Activated CD8-positive, alpha-beta memory T cell treated with anti-CD3 and anti-CD28 coated beads, Interleukin-2, amount 50 U/mL, for 48 hours (primary cell): ENCODE data around the gene SKAP1.
"Not testable (repeated sequence)": the region's sequence is repeated elsewhere in the genome, so short reads cannot be mapped to it uniquely, and the experiment has no call there.

ENCODE experiments used
- DNase-seq: peaks from one replicate; pipeline ENCODE4 v3.0.0-alpha.2; 2020

The SKAP1 gene

GRCh38 chr17:48363161-48363560, 66.9 kb downstream of the SKAP1 start:
- no peak for DNase-seq

- DNase-seq: not testable (repeated sequence)
Measured at GRCh38 chr17:48360861-48361633, 69.0 kb downstream of the SKAP1 start.

- no peak for DNase-seq
Measured at GRCh38 chr17:48357779-48358602, 72.0 kb downstream of the SKAP1 start.

- DNase-seq: no peak
Measured at GRCh38 chr17:48356866-48357265, 73.1 kb downstream of the SKAP1 start.

- no peak for DNase-seq
Measured at GRCh38 chr17:48352630-48353029, 77.4 kb downstream of the SKAP1 start.

- no peak for DNase-seq
Measured at GRCh38 chr17:48351911-48352332, 78.1 kb downstream of the SKAP1 start.

- DNase-seq: no peak
Measured at GRCh38 chr17:48348352-48348751, 81.7 kb downstream of the SKAP1 start.

- no peak for DNase-seq
Measured at GRCh38 chr17:48347177-48347576, 82.8 kb downstream of the SKAP1 start.

GRCh38 chr17:48344251-48344650, 85.8 kb downstream of the SKAP1 start:
- DNase-seq: no peak

GRCh38 chr17:48340916-48341315, 89.1 kb downstream of the SKAP1 start:
- DNase-seq: no peak

- no peak for DNase-seq
Measured at GRCh38 chr17:48338720-48339119, 91.3 kb downstream of the SKAP1 start.

GRCh38 chr17:48337903-48338302, 92.1 kb downstream of the SKAP1 start:
- not testable (repeated sequence) for DNase-seq

- DNase-seq: no peak
Measured at GRCh38 chr17:48336986-48337385, 93.0 kb downstream of the SKAP1 start.

GRCh38 chr17:48335858-48336500, 94.0 kb downstream of the SKAP1 start:
- no peak for DNase-seq

GRCh38 chr17:48335146-48335784, 94.7 kb downstream of the SKAP1 start:
- no peak for DNase-seq

GRCh38 chr17:48333034-48333530, 96.9 kb downstream of the SKAP1 start:
- DNase-seq: no peak

GRCh38 chr17:48330887-48331286, 99.1 kb downstream of the SKAP1 start:
- no peak for DNase-seq

- DNase-seq: no peak
Measured at GRCh38 chr17:48330421-48330820, 99.6 kb downstream of the SKAP1 start.

- no peak for DNase-seq
Measured at GRCh38 chr17:48328457-48328856, 101.6 kb downstream of the SKAP1 start.

GRCh38 chr17:48326310-48326709, 103.7 kb downstream of the SKAP1 start:
- DNase-seq: no peak

- no peak for DNase-seq
Measured at GRCh38 chr17:48322060-48322459, 108.0 kb downstream of the SKAP1 start.

GRCh38 chr17:48317732-48318131, 112.3 kb downstream of the SKAP1 start:
- DNase-seq: no peak

GRCh38 chr17:48314716-48315115, 115.3 kb downstream of the SKAP1 start:
- DNase-seq: no peak
